Stimulated activated CD8-positive, alpha-beta memory T cell treated with anti-CD3 and anti-CD28 coated beads, Interleukin-12 subunit alpha, Interleukin-12 subunit beta, amount 100 ng/mL, for 24 hours (primary cell): Measurements from ENCODE around the gene F12.

Experiments used
- DNase-seq: peaks from one replicate; pipeline ENCODE4 v3.0.0-alpha.2; 2020; ENCODE audit errors: extremely low read depth

F12 gene

DNA sequence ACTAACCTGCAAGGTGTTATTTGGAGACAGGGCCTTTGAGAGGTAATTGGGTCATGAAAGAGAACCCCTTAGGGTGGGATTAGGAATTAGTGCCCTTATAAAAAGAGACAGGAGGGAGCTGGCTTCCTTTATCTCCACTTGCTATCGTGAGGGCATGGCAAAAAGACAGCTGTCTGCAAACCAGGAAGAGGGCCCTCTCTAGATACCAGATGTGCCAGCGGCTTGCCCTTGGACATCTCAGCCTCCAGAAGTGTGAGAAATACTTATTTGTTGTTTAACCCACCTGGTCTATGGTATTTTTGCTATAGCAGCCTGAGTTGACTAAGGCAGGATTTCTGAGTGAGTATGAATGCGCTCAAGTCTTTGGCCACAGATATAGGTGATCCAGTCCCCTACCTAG lies 52.6 kb downstream of the F12 start:
- no peak for DNase-seq

- no peak for DNase-seq
Measured at GRCh38 chr5:177355868-177356168, 53.5 kb downstream of the F12 start.

DNA sequence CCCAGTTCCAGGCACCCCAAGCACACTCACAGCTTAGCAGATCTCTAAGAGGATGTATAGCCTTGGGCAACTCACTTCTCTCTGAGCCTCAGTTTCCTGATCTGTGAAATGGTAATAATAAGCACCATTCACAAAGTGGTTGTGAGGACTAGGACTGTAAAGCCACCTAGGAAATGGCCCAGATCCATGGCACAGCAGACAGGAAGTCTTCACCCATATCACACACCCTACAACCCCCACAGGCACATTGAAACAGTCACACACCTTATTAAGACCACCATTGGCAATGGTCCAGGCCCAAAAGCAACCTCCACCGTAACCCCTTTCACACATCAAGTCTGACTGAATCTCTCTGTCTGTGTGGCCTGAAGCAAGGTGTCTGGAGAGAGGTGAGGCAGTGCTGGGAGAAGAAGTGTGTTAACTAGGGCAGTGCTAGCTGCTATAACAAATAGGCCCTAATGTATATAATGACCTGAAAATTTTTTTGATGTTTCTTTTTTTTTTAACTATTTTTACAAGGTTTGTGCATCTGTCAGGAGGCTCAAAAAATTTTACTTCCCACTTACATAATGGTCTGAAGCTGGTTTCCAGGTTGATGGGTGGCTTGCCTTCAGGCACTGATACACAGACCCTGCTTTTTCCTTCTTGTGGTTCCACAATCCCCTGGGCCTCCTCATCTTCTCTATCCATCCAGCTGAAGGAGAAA lies 54.0 kb downstream of the F12 start:
- DNase-seq, result no peak

- DNase-seq, result no peak
Measured at GRCh38 chr5:177354711-177355110, 54.7 kb downstream of the F12 start.

GRCh38 chr5:177354256-177354655 lies 55.1 kb downstream of the F12 start:
- no peak for DNase-seq

DNA sequence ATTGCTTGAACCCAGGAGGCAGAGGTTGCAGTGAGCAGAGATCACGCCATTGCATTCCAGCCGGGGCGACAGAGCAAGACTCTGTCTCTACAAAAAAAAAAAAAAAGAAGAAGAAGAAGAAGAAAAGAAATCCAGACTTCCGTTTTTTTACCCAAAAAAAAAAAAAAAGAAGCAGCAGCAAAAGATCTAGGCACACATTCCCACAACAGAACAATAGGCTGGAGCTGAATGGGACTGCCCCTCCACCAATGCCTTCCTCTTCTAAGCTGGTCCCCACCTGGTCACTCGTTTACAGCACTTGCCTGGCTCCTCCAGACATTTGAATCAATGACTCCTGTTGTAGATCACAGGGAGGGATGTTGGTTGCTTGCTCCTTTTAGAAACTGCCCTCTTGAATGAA lies 56.3 kb downstream of the F12 start:
- DNase-seq, result no peak
